Forelimb muscle (tissue), 1 donor: ENCODE data around the gene CREB3. TPM values are rescaled to one million over a fixed set of nuclear protein-coding genes. Genes with fewer than 3 reads are reported as not detected.

ENCODE experiments used
- DNase-seq: peaks from one replicate; pipeline ENCODE4 v3.0.0-alpha.2; 2013; ENCODE audit warnings: low read depth
- polyA plus RNA-seq: library from polyadenylated mRNA; unstranded; fragments of 120-200 nt; gene quantifications from one replicate; pipeline ENCODE4 v1.2.1, GENCODE V29; 2013; ENCODE audit not compliant: insufficient read length

Gene CREB3
- 23.5 TPM for polyA plus RNA-seq

GRCh38 chr9:35732185-35732799 lies at the start of gene CREB3, which contains the start of gene TLN1:
Gene CREB3, plus strand, starts transcription at chr9:35732666. Its CDS starts 107 bp downstream, at chr9:35732773.
Gene TLN1, minus strand, starts transcription at chr9:35732195. Its CDS starts 6,501 bp downstream, at chr9:35725694.
- DNase-seq, result peak; percentile 88

GRCh38 chr9:35683323-35683722 lies 49.1 kb upstream of the CREB3 start:
- no peak for DNase-seq

- DNase-seq, result no peak
Measured at GRCh38 chr9:35684921-35685320, 47.5 kb upstream of the CREB3 start.

GRCh38 chr9:35685506-35685905 lies 47.0 kb upstream of the CREB3 start:
- no peak for DNase-seq

GRCh38 chr9:35686222-35687203 lies 46.0 kb upstream of the CREB3 start:
- no peak for DNase-seq

GRCh38 chr9:35687306-35687705 lies 45.2 kb upstream of the CREB3 start:
- no peak for DNase-seq

GRCh38 chr9:35687972-35688557 lies 44.4 kb upstream of the CREB3 start:
- DNase-seq, result no peak

- DNase-seq, result no peak
Measured at GRCh38 chr9:35688558-35689541, 43.6 kb upstream of the CREB3 start.

- no peak for DNase-seq
Measured at GRCh38 chr9:35689542-35690293, 42.7 kb upstream of the CREB3 start, which contains the start of gene TPM2. Gene TPM2, minus strand, starts transcription at chr9:35689925. Its CDS starts 108 bp downstream, at chr9:35689817.

GRCh38 chr9:35690294-35690613 lies 42.2 kb upstream of the CREB3 start:
- no peak for DNase-seq

- DNase-seq, result no peak
Measured at GRCh38 chr9:35690614-35691333, 41.7 kb upstream of the CREB3 start.

- no peak for DNase-seq
Measured at GRCh38 chr9:35691334-35691650, 41.2 kb upstream of the CREB3 start.

GRCh38 chr9:35691757-35692301 lies 40.6 kb upstream of the CREB3 start:
- no peak for DNase-seq

- no peak for DNase-seq
Measured at GRCh38 chr9:35695943-35696401, 36.5 kb upstream of the CREB3 start.

- DNase-seq, result no peak
Measured at GRCh38 chr9:35696520-35697215, 35.8 kb upstream of the CREB3 start.

GRCh38 chr9:35697486-35697885 lies 35.0 kb upstream of the CREB3 start:
- no peak for DNase-seq

GRCh38 chr9:35698231-35698630 lies 34.2 kb upstream of the CREB3 start:
- no peak for DNase-seq

GRCh38 chr9:35700031-35700430 lies 32.4 kb upstream of the CREB3 start:
- DNase-seq, result no peak

GRCh38 chr9:35700942-35701341 lies 31.5 kb upstream of the CREB3 start:
- no peak for DNase-seq
